Kidney (tissue), 14 donors: ENCODE measurements around the gene DIPK1B. TPM values are rescaled to one million over a fixed set of nuclear protein-coding genes. Genes with fewer than 3 reads are reported as not detected.

Experiments
- DNase-seq, 5 donors: peaks; one replicate each; pipeline ENCODE4 v3.0.0-alpha.2; 2013 to 2020
- FAIRE-seq: peaks from 2 replicates; lab custom pipeline; 2012; peaks lifted over from hg19 to GRCh38; lab: Jason Lieb, UNC
- H3K27ac ChIP-seq, 2 donors: one replicate each; pipeline ENCODE4 v1.7.0; 2013; ENCODE audit warnings: low read depth in 2 of 2, low read length in 2 of 2, inconsistent platforms in 1 of 2
- H3K27me3 ChIP-seq: one replicate; pipeline ENCODE4 v1.7.1; 2013; ENCODE audit warnings: low read length, inconsistent platforms; ENCODE audit not compliant: control insufficient read depth, insufficient read depth
- H3K36me3 ChIP-seq, 3 donors: one replicate each; pipeline versions ENCODE4 v1.7.0 to v1.7.1; 2013; ENCODE audit warnings: low read length in 3 of 3, control low read depth in 1 of 3, inconsistent platforms in 1 of 3; ENCODE audit not compliant: insufficient read depth in 3 of 3, control insufficient read depth in 2 of 3
- H3K4me1 ChIP-seq, 3 donors: one replicate each; pipeline versions ENCODE4 v1.7.0 to v1.7.1; 2013; ENCODE audit warnings: low read length in 3 of 3, inconsistent platforms in 1 of 3, low read depth in 1 of 3; ENCODE audit not compliant: control insufficient read depth in 2 of 3, insufficient read depth in 2 of 3
- H3K4me3 ChIP-seq, 3 donors: one replicate each; pipeline versions ENCODE4 v1.7.0 to v1.8.1; 2013; ENCODE audit warnings: low read length in 3 of 3, control low read depth in 1 of 3, inconsistent platforms in 1 of 3
- H3K9ac ChIP-seq, 3 donors: one replicate each; pipeline versions ENCODE4 v1.7.0 to v1.7.1; 2013; ENCODE audit warnings: low read length in 3 of 3, control low read depth in 1 of 3, inconsistent platforms in 1 of 3
- H3K9me3 ChIP-seq, 3 donors: one replicate each; pipeline versions ENCODE4 v1.7.0 to v1.7.1; 2013; ENCODE audit warnings: low read length in 3 of 3, control low read depth in 1 of 3, inconsistent platforms in 1 of 3; ENCODE audit not compliant: control insufficient read depth in 2 of 3, insufficient read depth in 1 of 3
- intact Hi-C: fragments of 100-400 bp; cut with DNase I; formaldehyde crosslinking; loops from one replicate; pipeline ENCODE4 v1.11.1; 2022
- polyA plus RNA-seq: library from polyadenylated mRNA; stranded (reverse); fragments of 350-450 nt; fragmentation: Illumina TruSeq; extraction: RNeasy Lipid Tissue Mini Kit (QIAGEN cat#74804); gene quantifications from one replicate; pipeline ENCODE4 v1.2.3, GENCODE V29; 2014; ENCODE audit warnings: low read depth, low replicate concordance; ENCODE audit not compliant: insufficient read depth
- total RNA-seq: library from RNA; stranded (reverse); fragmentation: NEBNext Ultra II Directional; extraction: Animal tissue kit (Norgen Biotek cat#: 25700); gene quantifications from one replicate; pipeline ENCODE4 v1.2.1, GENCODE V29; 2021
- TF ChIP-seq, protein P1 (sequence below): IDR thresholded peaks from 3 replicates; pipeline ENCODE4 v1.5.1; 2012; ENCODE audit warnings: mild to moderate bottlenecking, moderate library complexity, borderline replicate concordance; ENCODE audit not compliant: insufficient read depth; ENCODE audit errors: extremely low read depth
- donor health status: control.
- donor health status: control.
- donor health status: control.
- donor health status: control.
- donor health status: control.
- donor health status: DM: yes; HTN: yes; CAD: no.
- donor health status: Normal renal cell carcinoma (clear cell type).

Gene DIPK1B
- total and polyA plus RNA-seq, 2 donors from 2014 or later = 7.5 to 22.6 TPM

DNA sequence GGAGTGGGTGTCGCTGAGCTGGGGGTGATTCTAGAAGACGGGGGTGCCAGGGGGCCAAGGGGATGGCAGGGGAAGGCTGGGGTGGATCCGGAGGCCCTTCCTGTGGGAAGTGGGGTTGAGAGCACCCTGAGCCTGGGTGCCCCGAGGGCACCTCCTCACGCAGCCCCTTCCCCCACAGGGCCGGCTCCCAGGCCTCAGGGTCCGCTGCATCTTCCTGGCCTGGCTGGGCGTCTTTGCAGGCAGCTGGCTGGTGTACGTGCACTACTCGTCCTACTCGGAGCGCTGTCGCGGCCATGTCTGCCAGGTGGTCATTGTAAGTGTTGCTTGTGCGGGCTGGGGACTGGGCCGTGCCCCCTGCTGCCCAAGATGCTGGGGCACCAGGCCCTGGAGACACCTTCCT lies 5.0 kb downstream of the DIPK1B start:
- Histone ChIP-seq H3K9ac (no peak overlapping the region), H3K27ac (no peak overlapping the region), H3K27me3 (no peaks in the 10 kb centered on the region), H3K4me3 (no peak overlapping the region), H3K4me1 (peaks cover 0 to 25% (median 6%) of the 10 kb centered on the region in 3 donors), H3K36me3 (no peaks in the 10 kb centered on the region), H3K9me3 (no peaks in the 10 kb centered on the region)
- intact Hi-C loops = no loop called here
- FAIRE-seq (no peak), DNase-seq (peak in 1 of 5 donors; percentile 79)
- TF ChIP-seq, protein P1, sequence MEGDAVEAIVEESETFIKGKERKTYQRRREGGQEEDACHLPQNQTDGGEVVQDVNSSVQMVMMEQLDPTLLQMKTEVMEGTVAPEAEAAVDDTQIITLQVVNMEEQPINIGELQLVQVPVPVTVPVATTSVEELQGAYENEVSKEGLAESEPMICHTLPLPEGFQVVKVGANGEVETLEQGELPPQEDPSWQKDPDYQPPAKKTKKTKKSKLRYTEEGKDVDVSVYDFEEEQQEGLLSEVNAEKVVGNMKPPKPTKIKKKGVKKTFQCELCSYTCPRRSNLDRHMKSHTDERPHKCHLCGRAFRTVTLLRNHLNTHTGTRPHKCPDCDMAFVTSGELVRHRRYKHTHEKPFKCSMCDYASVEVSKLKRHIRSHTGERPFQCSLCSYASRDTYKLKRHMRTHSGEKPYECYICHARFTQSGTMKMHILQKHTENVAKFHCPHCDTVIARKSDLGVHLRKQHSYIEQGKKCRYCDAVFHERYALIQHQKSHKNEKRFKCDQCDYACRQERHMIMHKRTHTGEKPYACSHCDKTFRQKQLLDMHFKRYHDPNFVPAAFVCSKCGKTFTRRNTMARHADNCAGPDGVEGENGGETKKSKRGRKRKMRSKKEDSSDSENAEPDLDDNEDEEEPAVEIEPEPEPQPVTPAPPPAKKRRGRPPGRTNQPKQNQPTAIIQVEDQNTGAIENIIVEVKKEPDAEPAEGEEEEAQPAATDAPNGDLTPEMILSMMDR = no peak

DNA sequence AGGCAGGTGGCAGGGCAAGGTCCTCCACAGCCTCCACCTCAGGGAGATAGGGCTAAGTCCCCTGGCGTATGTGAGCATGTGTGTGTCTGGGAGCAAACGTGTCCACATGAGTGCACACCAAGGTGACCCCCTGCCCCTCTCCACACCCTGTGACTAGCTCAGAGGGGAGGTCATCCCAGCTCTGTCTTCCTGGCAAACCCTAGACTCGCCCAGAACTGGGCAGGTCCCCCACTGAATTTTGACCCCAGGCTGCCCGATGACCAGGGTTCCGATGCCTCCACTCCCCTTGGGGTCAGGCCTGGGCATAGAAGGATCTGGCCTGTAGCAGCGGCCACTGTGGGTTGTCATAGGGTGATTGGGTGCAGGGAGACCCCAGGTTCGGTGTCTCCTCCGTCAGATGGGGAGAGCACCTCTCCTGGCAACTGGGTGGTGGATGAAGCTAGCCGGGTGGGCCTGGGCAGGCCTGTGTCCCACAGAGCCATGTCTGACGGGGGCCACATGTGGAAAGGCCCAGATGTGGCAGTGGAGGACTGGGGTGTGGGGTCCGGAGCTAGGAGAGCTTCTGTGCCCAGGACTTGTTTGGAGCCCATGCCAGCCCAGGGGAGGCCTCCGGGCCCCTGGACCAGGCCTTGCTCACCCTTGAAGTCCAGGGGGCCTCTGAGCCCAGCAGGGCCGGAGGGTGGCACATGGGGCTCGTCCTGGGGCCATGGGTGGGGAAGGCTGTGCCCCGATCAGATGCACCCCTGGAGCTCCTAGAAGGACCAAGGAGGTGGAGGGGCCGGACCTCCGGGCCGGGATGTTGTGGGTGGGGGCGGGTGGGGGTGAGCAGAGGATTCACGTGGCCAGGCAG lies 6.2 kb downstream of the DIPK1B start:
- Histone ChIP-seq H3K9ac (no peak overlapping the region), H3K36me3 (peaks cover 0 to 4% (median 4%) of the 10 kb centered on the region in 3 donors), H3K27me3 (no peaks in the 10 kb centered on the region), H3K9me3 (no peaks in the 10 kb centered on the region), H3K4me1 (peaks cover 0 to 26% (median 6%) of the 10 kb centered on the region in 3 donors), H3K27ac (no peak overlapping the region), H3K4me3 (no peak overlapping the region)
- TF ChIP-seq, protein P1 = no peak
- intact Hi-C loops = no loop called here
- DNase-seq = no peak
- FAIRE-seq = no peak

DNA sequence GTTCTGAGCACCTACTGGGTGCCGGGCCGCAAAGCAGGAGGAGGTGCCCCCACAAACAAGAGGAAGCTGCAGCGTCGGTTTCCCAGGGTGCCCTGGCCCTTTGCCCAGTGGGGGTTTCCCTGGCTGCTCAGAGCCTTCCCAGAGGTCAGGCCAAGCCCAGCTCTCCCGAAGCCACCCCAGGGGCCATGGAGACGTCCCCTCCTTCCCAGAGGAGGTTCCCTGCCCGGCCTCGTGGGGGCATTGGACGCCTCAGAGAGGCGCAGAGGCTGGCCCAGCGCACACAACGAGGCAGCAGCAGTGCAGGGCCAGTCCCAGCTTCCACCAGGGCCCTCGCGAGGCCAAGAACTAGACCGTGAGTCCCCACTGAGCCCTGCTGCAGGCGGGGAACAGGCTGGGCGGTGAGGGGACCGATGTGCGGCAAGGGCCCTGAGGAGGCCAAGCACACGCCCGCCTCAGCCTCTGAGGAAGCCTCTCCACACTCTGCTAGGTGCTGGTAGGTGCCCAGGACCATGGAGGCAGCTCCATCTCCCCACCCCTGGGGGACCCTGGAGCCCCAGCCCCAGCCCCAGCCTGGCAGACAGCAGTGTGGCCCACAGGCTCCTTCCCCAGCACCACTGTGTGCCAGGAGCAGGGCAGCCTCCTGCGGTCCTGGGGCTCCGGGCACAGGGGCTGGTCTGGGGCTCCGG lies 7.0 kb downstream of the DIPK1B start:
- intact Hi-C loops = no loop called here
- H3K27me3 ChIP-seq = no peaks in the 10 kb centered on the region
- FAIRE-seq (no peak), DNase-seq (peak in 1 of 5 donors; percentile 85)
- peaks cover 0 to 18% (median 6%) of the 10 kb centered on the region in 3 donors for H3K4me1 ChIP-seq
- no peak overlapping the region for H3K4me3 ChIP-seq
- TF ChIP-seq, protein P1 = no peak
- peaks cover 0 to 12% (median 9%) of the 10 kb centered on the region in 3 donors for H3K36me3 ChIP-seq
- H3K27ac ChIP-seq = no peak overlapping the region
- H3K9me3 ChIP-seq = no peaks in the 10 kb centered on the region
- no peak overlapping the region for H3K9ac ChIP-seq
